ENCODE results near the gene PEPD. TPM values are rescaled to one million over a fixed set of nuclear protein-coding genes. Genes with fewer than 3 reads are reported as not detected.

PEPD gene
- total and polyA plus RNA-seq, 10 of the 15 experiments (the other 5 are each of a cell fraction or from before 2014, with no cell fraction given) = 1.4 to 52.0 (median 20.2) TPM

DNA sequence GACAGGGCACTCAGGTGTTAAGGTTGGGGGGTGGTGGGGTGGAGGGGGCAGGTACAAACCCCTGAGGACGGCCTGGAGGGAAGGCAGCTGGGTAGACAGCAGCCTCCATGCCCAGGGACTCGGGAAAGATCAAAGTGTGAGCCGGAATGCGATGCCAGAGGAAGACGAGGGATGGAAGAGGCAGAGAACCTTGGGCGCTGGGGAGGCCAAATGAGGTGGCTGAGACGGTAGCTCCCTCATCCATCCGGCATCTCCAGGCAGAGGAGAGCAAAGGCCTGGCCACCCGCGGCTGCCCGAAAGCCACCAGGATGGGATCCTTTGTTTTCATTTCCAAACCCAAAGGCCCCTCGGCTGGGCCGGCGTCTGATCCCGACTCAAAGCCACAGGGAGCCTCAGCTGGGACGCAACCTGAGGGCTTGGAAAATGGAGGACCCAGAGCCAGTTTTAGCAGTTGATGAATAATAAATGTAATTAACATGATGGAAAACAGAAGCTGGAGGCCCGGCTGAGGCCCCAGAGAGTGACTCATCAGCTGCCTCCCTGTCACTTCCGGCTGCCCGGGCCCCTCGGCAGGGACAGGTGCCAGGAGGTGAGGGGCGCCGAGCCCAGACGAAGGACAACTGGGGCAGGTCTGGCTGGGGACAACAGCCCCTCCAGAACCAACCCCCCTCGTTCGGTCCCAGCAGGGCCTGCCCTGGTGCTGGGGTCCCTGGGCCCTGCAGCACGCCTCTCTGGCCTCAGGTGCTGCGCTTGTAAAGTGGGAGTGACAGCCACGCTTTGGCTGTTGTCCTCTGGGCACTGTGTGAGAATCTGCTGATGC lies 86.5 kb downstream of the PEPD start (continued):
- TF ChIP-seq EP300 (IDR thresholded peaks at IDR 0.05; ENCODE audit: borderline replicate concordance in 1 of 2, control insufficient read depth in 1 of 2, low read depth in 2 of 2, low read length in 2 of 2) = no peak
- TF ChIP-seq ZNF207 (IDR thresholded peaks at IDR 0.05; ENCODE audit: borderline replicate concordance) = no peak

DNA sequence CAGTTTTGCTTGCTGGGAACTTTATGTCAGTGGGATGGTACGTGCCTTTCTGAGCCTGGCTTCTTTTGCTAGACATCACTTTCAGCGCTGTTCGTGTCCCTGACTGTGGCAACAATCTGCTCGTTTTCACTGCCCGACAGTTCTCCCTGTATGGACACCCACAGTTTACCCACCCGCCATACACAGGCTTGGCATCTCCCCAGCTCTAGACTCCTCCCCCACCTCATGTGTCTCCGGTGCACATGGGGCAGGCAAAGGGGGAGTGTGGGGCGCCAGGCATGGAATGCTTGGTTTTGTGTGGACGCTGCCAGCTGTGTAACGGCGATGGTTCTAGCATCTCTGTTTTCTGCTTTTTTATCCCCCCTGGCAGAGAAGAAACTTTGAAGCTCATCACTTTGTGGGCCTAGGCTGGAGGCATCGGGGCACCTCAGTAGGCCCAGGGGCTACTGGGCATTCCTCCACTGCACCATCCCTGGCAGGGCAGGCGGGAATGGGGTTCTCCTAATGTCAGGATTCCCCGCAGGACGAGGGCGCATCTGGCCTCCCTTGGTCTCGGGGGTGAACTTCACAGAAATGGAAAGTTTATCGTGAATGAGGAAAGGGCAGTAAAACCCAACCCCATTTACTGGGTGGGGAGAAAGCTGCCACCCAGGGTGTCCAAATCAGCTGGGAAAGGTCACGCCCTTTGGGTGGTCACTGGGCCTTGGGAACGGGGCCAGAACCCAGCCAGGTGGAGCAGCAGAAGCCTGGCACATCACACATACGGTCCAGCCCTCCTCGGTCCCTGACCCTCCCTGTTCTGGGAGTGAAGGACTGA lies 87.3 kb downstream of the PEPD start:
- Histone ChIP-seq H3K36me3 (ENCODE audit: control insufficient read depth in 2 of 2, insufficient read depth in 2 of 2, low read length in 1 of 2) (no peaks in the 10 kb centered on the region), H3K27ac (ENCODE audit: control insufficient read depth, insufficient read depth) (no peak overlapping the region), H3K27me3 (replicated peaks in 1 of 2; ENCODE audit: control insufficient read depth in 2 of 2, insufficient read depth in 2 of 2, low read length in 1 of 2) (no peaks in the 10 kb centered on the region), H3K4me2 (ENCODE audit: control insufficient read depth, insufficient read depth) (no peak overlapping the region), H3K9me3 (replicated peaks; ENCODE audit: control insufficient read depth, insufficient read depth, low read length) (no peaks in the 10 kb centered on the region), H3K9ac (ENCODE audit: control insufficient read depth, insufficient read depth, low read length) (no peak overlapping the region), H3K4me1 (ENCODE audit: control insufficient read depth, insufficient read depth, low read length) (no peaks in the 10 kb centered on the region), H3K79me2 (ENCODE audit: control insufficient read depth, insufficient read depth, low read length) (no peaks in the 10 kb centered on the region), H4K20me1 (ENCODE audit: control insufficient read depth, insufficient read depth) (no peaks in the 10 kb centered on the region), H2AFZ (ENCODE audit: control insufficient read depth, low read depth, low read length) (no peak overlapping the region), H3K4me3 (no peak overlapping the region)
- FAIRE-seq (no peak), ATAC-seq (no peak), DNase-seq (ENCODE audit: low read depth, low spot score) (no peak)
- RAD21 ChIA-PET (ENCODE audit: unreplicated experiment) = no interaction called here
- intact Hi-C loops (cut with micrococcal nuclease; ENCODE audit: unreplicated experiment) = no loop called here
- TF ChIP-seq NFYA (IDR thresholded peaks at IDR 0.05; ENCODE audit: borderline replicate concordance, low read depth, low read length) (no peak), ZSCAN29 (IDR thresholded peaks at IDR 0.05) (no peak), PML (IDR thresholded peaks at IDR 0.05; ENCODE audit: low read length) (no peak), FOXM1 (IDR thresholded peaks at IDR 0.05; ENCODE audit: low read depth, low read length) (no peak), CREM (IDR thresholded peaks at IDR 0.05; ENCODE audit: low read depth) (no peak), NR2C2 (IDR thresholded peaks at IDR 0.05; ENCODE audit: borderline replicate concordance, control insufficient read depth, insufficient read length, low read depth) (no peak), HDGF (IDR thresholded peaks at IDR 0.05) (no peak), NRF1 (conservative IDR thresholded peaks at IDR 0.05; ENCODE audit: low read depth, low read length) (no peak)
- TF ChIP-seq, protein P1, sequence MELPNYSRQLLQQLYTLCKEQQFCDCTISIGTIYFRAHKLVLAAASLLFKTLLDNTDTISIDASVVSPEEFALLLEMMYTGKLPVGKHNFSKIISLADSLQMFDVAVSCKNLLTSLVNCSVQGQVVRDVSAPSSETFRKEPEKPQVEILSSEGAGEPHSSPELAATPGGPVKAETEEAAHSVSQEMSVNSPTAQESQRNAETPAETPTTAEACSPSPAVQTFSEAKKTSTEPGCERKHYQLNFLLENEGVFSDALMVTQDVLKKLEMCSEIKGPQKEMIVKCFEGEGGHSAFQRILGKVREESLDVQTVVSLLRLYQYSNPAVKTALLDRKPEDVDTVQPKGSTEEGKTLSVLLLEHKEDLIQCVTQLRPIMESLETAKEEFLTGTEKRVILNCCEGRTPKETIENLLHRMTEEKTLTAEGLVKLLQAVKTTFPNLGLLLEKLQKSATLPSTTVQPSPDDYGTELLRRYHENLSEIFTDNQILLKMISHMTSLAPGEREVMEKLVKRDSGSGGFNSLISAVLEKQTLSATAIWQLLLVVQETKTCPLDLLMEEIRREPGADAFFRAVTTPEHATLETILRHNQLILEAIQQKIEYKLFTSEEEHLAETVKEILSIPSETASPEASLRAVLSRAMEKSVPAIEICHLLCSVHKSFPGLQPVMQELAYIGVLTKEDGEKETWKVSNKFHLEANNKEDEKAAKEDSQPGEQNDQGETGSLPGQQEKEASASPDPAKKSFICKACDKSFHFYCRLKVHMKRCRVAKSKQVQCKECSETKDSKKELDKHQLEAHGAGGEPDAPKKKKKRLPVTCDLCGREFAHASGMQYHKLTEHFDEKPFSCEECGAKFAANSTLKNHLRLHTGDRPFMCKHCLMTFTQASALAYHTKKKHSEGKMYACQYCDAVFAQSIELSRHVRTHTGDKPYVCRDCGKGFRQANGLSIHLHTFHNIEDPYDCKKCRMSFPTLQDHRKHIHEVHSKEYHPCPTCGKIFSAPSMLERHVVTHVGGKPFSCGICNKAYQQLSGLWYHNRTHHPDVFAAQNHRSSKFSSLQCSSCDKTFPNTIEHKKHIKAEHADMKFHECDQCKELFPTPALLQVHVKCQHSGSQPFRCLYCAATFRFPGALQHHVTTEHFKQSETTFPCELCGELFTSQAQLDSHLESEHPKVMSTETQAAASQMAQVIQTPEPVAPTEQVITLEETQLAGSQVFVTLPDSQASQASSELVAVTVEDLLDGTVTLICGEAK (IDR thresholded peaks at IDR 0.05; ENCODE audit: borderline replicate concordance) = no peak
- TF ChIP-seq, protein P2, sequence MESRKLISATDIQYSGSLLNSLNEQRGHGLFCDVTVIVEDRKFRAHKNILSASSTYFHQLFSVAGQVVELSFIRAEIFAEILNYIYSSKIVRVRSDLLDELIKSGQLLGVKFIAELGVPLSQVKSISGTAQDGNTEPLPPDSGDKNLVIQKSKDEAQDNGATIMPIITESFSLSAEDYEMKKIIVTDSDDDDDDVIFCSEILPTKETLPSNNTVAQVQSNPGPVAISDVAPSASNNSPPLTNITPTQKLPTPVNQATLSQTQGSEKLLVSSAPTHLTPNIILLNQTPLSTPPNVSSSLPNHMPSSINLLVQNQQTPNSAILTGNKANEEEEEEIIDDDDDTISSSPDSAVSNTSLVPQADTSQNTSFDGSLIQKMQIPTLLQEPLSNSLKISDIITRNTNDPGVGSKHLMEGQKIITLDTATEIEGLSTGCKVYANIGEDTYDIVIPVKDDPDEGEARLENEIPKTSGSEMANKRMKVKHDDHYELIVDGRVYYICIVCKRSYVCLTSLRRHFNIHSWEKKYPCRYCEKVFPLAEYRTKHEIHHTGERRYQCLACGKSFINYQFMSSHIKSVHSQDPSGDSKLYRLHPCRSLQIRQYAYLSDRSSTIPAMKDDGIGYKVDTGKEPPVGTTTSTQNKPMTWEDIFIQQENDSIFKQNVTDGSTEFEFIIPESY (IDR thresholded peaks at IDR 0.05) = no peak
- in situ Hi-C loops (cut with MboI) = no loop called here
- SMC1A ChIA-PET (ENCODE audit: uncharacterized antibody, unreplicated experiment) = no interaction called here
- BruUV-seq (replicated peaks) = no TSS peak
- POLR2A ChIA-PET = no interaction called here
- CTCF ChIA-PET = interaction anchor here (1.2 kb wide), 1 partner anchor 337 kb away, joined by 3 read pairs; no protein-coding TSS in a partner anchor
- WGBS (ENCODE audit: insufficient coverage, insufficient replicate concordance, low lambda C conversion rate, missing lambda C conversion rate) = 62% methylated on average over 22 of the region's 22 CpGs
